SK-N-SH (cell line): ENCODE measurements around the gene MBD6. TPM values are rescaled to one million over a fixed set of nuclear protein-coding genes. Genes with fewer than 3 reads are reported as not detected.

Experiments used
- CTCF ChIA-PET: fragments of 300-600, 350-600 bp; formaldehyde crosslinking; extraction: SDS; loops from one replicate; lab custom pipeline; 2021; lab: Yijun Ruan, JAX
- POLR2A ChIA-PET: fragments of 350-600 bp; sonication (Branson Sonifier 250); formaldehyde crosslinking; extraction: SDS; loops from one replicate; lab custom pipeline; 2020; ENCODE audit warnings: antibody characterized with exemption, inconsistent platforms; lab: Yijun Ruan, JAX
- DNase-seq: peaks from one replicate; pipeline ENCODE4 v3.0.0; 2012
- H2AFZ ChIP-seq: fragments of 200-600 bp; sonication (generic); 2 replicates; pipeline ENCODE4 v1.8.1; 2016; ENCODE audit warnings: antibody characterized with exemption, mild to moderate bottlenecking, low read depth
- H3F3A ChIP-seq: fragments of 200-600 bp; sonication (generic); replicated peaks from 2 replicates; pipeline ENCODE3; 2016; ENCODE audit warnings: antibody characterized with exemption, mild to moderate bottlenecking; ENCODE audit not compliant: insufficient read depth
- H3K27ac ChIP-seq, 2 experiments: fragments of 200-500 bp in 1 of 2; fragments of 200-600 bp in 1 of 2; sonication (Bioruptor generic) in 1 of 2; sonication (generic), shearing (Covaris generic) in 1 of 2; 2 replicates each; pipeline versions ENCODE4 v1.5.1 to v1.6.1; 2014 to 2016; ENCODE audit warnings: low read depth in 2 of 2, inconsistent platforms in 1 of 2, low read length in 1 of 2, mild to moderate bottlenecking in 1 of 2, mixed read lengths in 1 of 2
- H3K27me3 ChIP-seq: fragments of 200-600 bp; sonication (generic), shearing (Covaris generic); 2 replicates; pipeline ENCODE4 v1.6.1; 2016; ENCODE audit warnings: mixed run types; ENCODE audit not compliant: insufficient read depth
- H3K36me3 ChIP-seq, 2 experiments: fragments of 200-500 bp in 1 of 2; fragments of 200-600 bp in 1 of 2; sonication (Bioruptor generic) in 1 of 2; sonication (generic) in 1 of 2; replicated peaks in 1 of 2; 2 replicates each; pipeline versions ENCODE3 to v1.5.1; 2014 to 2016; ENCODE audit warnings: low read length in 1 of 2, mild to moderate bottlenecking in 1 of 2; ENCODE audit not compliant: insufficient read depth in 2 of 2, control insufficient read depth in 1 of 2
- H3K4me1 ChIP-seq, 2 experiments: fragments of 200-500 bp in 1 of 2; fragments of 200-600 bp in 1 of 2; sonication (Bioruptor generic) in 1 of 2; sonication (generic), shearing (Covaris generic) in 1 of 2; 2 replicates each; pipeline versions ENCODE4 v1.5.1 to v1.6.1; 2014 to 2016; ENCODE audit warnings: low read depth in 1 of 2, low read length in 1 of 2, mixed run types in 1 of 2; ENCODE audit not compliant: insufficient read depth in 2 of 2, control insufficient read depth in 1 of 2
- H3K4me2 ChIP-seq: fragments of 200-600 bp; sonication (generic), shearing (Covaris generic); 2 replicates; pipeline ENCODE4 v1.6.1; 2017; ENCODE audit warnings: mixed run types
- H3K4me3 ChIP-seq, 2 experiments: fragments of 200-500 bp in 1 of 2; fragments of 200-600 bp in 1 of 2; sonication (Bioruptor generic) in 1 of 2; sonication (generic), shearing (Covaris generic) in 1 of 2; 2 replicates each; pipeline versions ENCODE4 v1.5.1 to v1.8.1; 2014 to 2016; ENCODE audit warnings: low read depth in 2 of 2, inconsistent platforms in 1 of 2, low read length in 1 of 2, mild to moderate bottlenecking in 1 of 2, mixed read lengths in 1 of 2, moderate library complexity in 1 of 2
- H3K79me2 ChIP-seq: fragments of 200-600 bp; sonication (generic); 2 replicates; pipeline ENCODE4 v1.8.1; 2017; ENCODE audit warnings: mild to moderate bottlenecking; ENCODE audit not compliant: insufficient read depth
- H3K9ac ChIP-seq: fragments of 200-600 bp; sonication (generic); 2 replicates; pipeline ENCODE4 v1.6.1; 2017; ENCODE audit warnings: mixed run types
- H3K9me2 ChIP-seq: fragments of 200-600 bp; sonication (generic); 2 replicates; pipeline ENCODE4 v1.6.1; 2017; ENCODE audit warnings: mixed run types
- H3K9me3 ChIP-seq: fragments of 200-600 bp; sonication (generic); 2 replicates; pipeline ENCODE4 v1.6.1; 2017; ENCODE audit warnings: mixed run types, mild to moderate bottlenecking, moderate library complexity
- H4K20me1 ChIP-seq: fragments of 200-600 bp; sonication (generic); 2 replicates; pipeline ENCODE4 v1.6.1; 2017; ENCODE audit warnings: mild to moderate bottlenecking, mixed run types; ENCODE audit not compliant: insufficient read depth
- ELF1 ChIP-seq: IDR thresholded peaks from 2 replicates; pipeline ENCODE4 v1.4.0; 2012
- EP300 ChIP-seq, 2 experiments: IDR thresholded peaks; 2 replicates each; pipeline versions ENCODE4 v1.4.0 to v1.6.1; 2012; ENCODE audit warnings: borderline replicate concordance in 1 of 2, low read depth in 1 of 2, low read length in 1 of 2
- FOXJ3 ChIP-seq: sonication (generic); formaldehyde crosslinking; IDR thresholded peaks from 2 replicates; pipeline ENCODE4 v1.5.1; 2020; ENCODE audit warnings: mild to moderate bottlenecking, missing genetic modification reagents
- RAD21 ChIP-seq: IDR thresholded peaks from 2 replicates; pipeline ENCODE4 v1.6.1; 2012; ENCODE audit warnings: mild to moderate bottlenecking, low read length
- YY1 ChIP-seq: IDR thresholded peaks from 2 replicates; pipeline ENCODE4 v1.4.0; 2012; ENCODE audit warnings: low read depth, mild to moderate bottlenecking
- WGBS: methylation state at CpG from one replicate; pipeline ENCODE4 v1.1.6; 2017; ENCODE audit warnings: low lambda C conversion rate; 5-methylcytosine and 5-hydroxymethylcytosine counted together
- polyA plus RNA-seq, 3 experiments: library from polyadenylated mRNA; depleted of rRNA; stranded (reverse); fragments of >200 nt; gene quantifications; 2 replicates each; pipeline ENCODE4 v1.2.3, GENCODE V29; 2012
- TF ChIP-seq, protein P1 (sequence below): IDR thresholded peaks from 2 replicates; pipeline ENCODE4; 2012
- TF ChIP-seq, protein P2 (sequence below): IDR thresholded peaks from 2 replicates; pipeline ENCODE4 v1.4.0; 2012; ENCODE audit warnings: low read depth, borderline replicate concordance
- TF ChIP-seq, protein P3 (sequence below): IDR thresholded peaks from 2 replicates; pipeline ENCODE4 v1.6.1; 2012; ENCODE audit warnings: mild to moderate bottlenecking, low read depth, low read length, moderate library complexity

MBD6 gene
- polyA plus RNA-seq, 1 of the 3 experiments (the other 2 are of a cell fraction): 8.6 TPM

DNA sequence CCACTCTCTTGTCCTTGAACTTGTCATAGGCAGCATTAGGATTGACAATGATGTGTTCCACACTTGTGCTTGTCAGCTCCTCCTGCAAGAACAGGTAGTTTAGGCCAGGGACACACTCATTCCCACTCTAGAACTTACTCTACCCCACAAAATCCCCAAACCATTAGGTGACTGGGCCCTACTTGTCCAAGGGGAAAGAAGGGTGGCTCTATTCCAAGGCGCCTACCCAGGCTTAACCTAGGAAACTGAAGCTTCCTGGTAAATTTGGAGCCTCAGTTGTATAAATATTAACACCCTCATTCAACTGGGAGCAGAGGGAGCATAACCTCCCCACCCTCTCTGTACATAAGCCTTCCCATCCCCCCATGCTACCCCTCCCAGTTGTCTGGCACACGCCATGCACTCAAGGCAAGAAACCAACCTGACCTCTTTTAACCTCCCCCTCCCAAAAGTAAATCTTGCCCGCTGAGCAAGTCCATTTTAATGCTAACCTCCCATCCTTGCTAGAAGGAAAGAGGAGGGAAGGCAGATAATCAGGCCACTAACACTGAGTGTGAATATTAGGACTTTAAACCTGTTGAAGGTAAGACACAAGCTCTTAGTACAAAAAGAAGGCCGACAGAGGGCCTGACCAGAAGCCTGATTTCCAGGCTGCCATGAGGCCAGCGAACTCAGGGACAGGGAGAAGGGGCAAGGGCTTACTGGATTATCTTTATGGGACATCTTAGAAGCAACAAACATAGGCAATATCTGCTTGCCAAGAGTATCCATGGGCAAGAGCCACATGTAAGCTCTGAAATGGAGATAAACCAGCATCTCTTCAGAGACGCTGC is 13.4 kb downstream of the MBD6 start:
- ChIA-PET POLR2A (interaction anchor here (1.2 kb wide), 1 partner anchor 10 kb away, joined by 3 read pairs; no protein-coding TSS in a partner anchor), CTCF (interaction anchor here (0.8 to 1.5 kb wide), 5 partner anchors 11 to 157 kb away, joined by 3 to 7 read pairs (median 3); partner anchors contain the start of genes B4GALNT1 and DCTN2)
- no peak overlapping the region for H3K27ac ChIP-seq
- no peaks in the 10 kb centered on the region for H3K27me3 ChIP-seq
- no peaks in the 10 kb centered on the region for H3K9me2 ChIP-seq
- H3K9me3 ChIP-seq: no peaks in the 10 kb centered on the region
- peaks cover 58 to 83% of the 10 kb centered on the region in 2 experiments for H3K36me3 ChIP-seq
- no peak overlapping the region for H2AFZ ChIP-seq
- no peak for DNase-seq
- H3K9ac ChIP-seq: no peak overlapping the region
- H3K4me2 ChIP-seq: no peak overlapping the region
- H3F3A ChIP-seq: peaks cover 13% of the 10 kb centered on the region
- peaks cover 5% of the 10 kb centered on the region; the same call in 1 of the 2 replicates for H4K20me1 ChIP-seq
- H3K4me3 ChIP-seq: no peak overlapping the region
- WGBS: 78% methylated on average over 6 of the region's 6 CpGs
- TF ChIP-seq EP300 (IDR thresholded peaks at IDR 0.05; ENCODE audit: borderline replicate concordance in 1 of 2, low read depth in 1 of 2, low read length in 1 of 2) (no peak), ELF1 (no peak), RAD21 (no peak), FOXJ3 (no peak), YY1 (no peak)
- TF ChIP-seq, protein P1, sequence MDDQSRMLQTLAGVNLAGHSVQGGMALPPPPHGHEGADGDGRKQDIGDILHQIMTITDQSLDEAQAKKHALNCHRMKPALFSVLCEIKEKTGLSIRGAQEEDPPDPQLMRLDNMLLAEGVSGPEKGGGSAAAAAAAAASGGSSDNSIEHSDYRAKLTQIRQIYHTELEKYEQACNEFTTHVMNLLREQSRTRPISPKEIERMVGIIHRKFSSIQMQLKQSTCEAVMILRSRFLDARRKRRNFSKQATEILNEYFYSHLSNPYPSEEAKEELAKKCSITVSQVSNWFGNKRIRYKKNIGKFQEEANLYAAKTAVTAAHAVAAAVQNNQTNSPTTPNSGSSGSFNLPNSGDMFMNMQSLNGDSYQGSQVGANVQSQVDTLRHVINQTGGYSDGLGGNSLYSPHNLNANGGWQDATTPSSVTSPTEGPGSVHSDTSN: no peak
- TF ChIP-seq, protein P2, sequence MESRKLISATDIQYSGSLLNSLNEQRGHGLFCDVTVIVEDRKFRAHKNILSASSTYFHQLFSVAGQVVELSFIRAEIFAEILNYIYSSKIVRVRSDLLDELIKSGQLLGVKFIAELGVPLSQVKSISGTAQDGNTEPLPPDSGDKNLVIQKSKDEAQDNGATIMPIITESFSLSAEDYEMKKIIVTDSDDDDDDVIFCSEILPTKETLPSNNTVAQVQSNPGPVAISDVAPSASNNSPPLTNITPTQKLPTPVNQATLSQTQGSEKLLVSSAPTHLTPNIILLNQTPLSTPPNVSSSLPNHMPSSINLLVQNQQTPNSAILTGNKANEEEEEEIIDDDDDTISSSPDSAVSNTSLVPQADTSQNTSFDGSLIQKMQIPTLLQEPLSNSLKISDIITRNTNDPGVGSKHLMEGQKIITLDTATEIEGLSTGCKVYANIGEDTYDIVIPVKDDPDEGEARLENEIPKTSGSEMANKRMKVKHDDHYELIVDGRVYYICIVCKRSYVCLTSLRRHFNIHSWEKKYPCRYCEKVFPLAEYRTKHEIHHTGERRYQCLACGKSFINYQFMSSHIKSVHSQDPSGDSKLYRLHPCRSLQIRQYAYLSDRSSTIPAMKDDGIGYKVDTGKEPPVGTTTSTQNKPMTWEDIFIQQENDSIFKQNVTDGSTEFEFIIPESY: no peak
- TF ChIP-seq, protein P3, sequence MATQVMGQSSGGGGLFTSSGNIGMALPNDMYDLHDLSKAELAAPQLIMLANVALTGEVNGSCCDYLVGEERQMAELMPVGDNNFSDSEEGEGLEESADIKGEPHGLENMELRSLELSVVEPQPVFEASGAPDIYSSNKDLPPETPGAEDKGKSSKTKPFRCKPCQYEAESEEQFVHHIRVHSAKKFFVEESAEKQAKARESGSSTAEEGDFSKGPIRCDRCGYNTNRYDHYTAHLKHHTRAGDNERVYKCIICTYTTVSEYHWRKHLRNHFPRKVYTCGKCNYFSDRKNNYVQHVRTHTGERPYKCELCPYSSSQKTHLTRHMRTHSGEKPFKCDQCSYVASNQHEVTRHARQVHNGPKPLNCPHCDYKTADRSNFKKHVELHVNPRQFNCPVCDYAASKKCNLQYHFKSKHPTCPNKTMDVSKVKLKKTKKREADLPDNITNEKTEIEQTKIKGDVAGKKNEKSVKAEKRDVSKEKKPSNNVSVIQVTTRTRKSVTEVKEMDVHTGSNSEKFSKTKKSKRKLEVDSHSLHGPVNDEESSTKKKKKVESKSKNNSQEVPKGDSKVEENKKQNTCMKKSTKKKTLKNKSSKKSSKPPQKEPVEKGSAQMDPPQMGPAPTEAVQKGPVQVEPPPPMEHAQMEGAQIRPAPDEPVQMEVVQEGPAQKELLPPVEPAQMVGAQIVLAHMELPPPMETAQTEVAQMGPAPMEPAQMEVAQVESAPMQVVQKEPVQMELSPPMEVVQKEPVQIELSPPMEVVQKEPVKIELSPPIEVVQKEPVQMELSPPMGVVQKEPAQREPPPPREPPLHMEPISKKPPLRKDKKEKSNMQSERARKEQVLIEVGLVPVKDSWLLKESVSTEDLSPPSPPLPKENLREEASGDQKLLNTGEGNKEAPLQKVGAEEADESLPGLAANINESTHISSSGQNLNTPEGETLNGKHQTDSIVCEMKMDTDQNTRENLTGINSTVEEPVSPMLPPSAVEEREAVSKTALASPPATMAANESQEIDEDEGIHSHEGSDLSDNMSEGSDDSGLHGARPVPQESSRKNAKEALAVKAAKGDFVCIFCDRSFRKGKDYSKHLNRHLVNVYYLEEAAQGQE: no peak
- TF ChIP-seq, all 33 proteins: peak for 0
- Histone ChIP-seq H3K4me1 (no peaks in the 10 kb centered on the region), H3K79me2 (peaks cover 27% of the 10 kb centered on the region)
